Measurements from ENCODE around the gene HECTD4.
A peak's percentile ranks its signal among the peaks of the same experiment; 100 is the strongest.
"Not testable (repeated sequence)": the region's sequence is repeated elsewhere in the genome, so short reads cannot be mapped to it uniquely, and the experiment has no call there.

The HECTD4 gene, protein sequence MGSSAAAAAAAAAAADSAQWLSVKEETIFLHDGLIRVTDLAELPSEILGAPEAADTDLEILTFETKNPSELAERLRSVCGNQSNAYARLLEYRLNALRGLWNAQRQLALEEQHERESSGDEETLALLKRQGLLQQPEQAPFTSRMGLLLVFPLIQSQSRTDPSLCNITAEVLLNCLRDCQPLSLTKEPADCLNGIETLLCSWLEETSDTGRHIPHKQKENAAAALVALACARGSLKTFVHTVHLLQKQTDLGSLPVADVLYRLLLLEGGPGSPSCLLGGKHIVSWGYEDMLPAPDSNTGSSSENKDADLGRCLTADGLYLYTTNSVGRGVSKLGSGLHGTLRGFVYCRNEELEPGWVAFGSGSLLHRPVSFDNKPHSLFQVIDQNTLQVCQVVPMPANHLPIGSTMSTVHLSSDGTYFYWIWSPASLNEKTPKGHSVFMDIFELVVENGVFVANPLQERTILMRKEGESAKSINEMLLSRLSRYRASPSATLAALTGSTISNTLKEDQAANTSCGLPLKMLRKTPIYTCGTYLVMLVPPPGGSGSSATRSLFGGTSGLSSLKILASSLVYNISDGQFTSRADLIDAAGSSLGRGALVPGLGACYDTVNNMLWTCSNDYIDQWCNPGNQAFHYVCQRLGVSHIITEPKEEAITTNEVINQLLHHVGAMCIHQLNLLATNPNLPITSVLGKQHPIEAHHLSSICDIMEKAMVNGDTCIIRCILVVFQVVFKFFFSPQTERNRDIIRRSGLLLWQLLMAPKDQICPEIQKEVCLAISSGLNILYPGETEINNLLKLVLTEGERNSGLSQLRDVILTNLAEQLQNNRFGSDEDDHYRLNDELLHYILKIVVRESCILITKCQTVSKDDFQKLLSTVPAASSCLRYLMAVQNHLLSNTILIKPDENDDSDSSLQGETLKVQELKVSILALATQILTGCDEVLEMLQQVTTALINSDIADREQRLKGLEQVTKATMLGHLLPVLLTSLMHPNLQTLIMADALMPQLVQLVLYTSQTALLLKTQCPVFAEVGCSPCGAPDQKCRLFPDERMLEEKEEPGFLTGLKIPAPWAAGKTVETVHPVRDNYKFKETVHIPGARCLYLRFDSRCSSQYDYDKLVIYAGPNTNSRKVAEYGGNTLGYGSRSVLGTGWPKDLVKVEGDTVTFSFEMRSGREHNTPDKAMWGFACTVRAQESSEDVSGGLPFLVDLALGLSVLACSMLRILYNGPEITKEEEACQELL (N-terminal part only)

DNA sequence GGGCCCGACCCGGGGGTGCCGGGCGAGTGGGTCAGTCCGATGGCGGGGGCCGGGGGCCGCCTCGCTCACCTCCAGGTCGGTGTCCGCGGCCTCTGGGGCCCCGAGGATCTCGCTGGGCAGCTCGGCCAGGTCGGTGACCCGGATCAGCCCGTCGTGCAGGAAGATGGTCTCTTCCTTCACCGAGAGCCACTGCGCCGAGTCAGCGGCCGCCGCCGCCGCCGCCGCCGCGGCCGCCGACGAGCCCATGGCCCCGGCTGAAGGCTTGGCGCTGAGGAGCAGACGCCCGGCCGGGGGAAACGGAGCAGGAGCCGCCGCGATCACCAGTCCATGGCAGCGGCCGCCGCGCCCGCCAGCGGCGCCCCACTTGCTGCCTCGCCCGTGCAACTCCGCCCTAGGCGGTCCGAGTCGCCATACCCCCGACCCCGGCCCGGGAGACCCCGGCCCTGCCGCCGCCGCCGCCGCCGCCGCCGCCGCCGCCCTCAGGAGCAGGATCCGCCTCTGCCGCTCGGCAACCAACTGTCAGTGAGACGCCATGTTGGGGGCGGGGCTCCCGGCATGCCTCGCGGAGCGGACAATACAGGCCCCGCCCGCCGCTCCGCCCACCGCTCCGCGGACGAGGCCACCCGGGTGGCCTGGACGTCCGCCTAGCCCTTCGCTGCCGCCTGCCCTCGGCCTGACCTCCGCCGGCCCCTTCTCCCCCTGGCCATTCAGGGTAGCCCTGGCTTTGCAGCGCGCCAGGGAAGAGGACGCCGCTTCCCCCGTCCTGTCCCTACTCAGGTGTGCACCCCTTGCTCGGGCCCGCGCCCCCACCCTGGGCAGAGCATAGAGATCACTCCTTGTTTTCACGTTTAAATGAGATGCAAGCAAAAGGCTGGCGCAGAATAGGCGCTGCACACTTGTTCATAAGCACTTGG is at the start of gene HECTD4:
TSS of gene HECTD4 (minus strand) at position 549 of the 914 bp plus-strand sequence. CDS start at position 246, 303 bp downstream.
- intact Hi-C loops (cut with DNase I) = loop anchor here (5.0 to 10.0 kb wide), 3 partner anchors 197 to 370 kb away; partner anchors contain the start of genes ERP29, TMEM116 and TRAFD1
- DNase-seq = peak; percentile 94 to 100 (median 98)

DNA sequence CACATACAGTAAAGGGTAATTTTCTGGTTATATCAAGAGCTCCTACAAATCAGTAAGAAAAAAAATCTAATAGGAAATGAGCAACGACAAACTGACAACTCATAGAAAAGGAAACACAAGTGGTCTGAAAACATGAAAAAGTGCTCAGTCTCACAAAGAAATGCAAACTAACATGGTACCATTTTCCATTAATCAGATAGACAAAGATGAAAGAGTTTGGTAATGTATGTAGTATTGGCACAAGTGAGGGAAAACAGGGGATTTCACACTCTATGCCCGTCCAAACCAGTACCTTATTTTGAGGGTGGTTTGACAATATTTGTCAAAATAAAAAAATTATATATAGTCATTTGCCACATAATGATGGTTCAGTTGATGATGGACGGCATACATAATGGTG is 49.7 kb upstream of the HECTD4 start:
- DNase-seq = no peak
- intact Hi-C loops (cut with DNase I) = no loop called here

DNA sequence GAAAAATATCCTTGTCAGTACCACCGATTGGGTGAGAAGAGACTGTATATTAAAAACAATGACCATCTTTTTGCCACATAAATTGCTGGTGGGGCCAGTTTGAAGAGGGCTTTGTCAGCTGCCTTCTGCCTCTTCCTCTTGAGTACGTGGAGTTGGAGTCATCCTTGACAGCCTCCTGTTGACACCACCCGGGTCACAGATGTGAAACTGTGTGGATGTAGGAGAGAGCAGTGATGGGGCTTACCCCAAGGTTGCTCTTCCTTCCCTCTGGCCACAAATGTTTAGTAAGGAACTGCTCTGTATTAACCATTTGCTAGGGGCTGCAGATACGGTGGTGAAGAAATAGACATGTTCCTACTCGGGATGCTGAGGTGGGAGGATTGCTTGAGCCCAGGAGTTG is 48.7 kb upstream of the HECTD4 start:
- DNase-seq = no peak
- intact Hi-C loops (cut with DNase I) = no loop called here

DNA sequence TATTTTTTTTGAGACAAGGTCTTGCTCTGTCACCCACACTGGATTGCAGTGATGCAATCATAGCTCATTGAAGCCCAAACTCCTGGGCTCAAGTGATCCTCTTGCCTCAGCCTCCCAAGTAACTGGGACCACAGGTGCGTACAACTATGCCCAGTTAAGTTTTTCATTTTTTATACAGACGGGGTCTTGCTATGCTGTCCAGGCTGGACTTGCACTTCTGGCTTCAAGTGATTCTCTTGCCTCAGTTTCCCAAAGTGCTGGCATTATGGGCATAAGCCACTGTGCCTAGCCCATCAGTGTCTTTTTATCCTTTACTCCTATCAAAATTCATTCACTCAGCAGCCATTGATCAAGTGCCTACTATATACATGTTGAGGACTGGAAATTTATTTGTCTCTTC is 45.5 kb upstream of the HECTD4 start:
- no peak for DNase-seq
- intact Hi-C loops (cut with DNase I) = no loop called here

DNA sequence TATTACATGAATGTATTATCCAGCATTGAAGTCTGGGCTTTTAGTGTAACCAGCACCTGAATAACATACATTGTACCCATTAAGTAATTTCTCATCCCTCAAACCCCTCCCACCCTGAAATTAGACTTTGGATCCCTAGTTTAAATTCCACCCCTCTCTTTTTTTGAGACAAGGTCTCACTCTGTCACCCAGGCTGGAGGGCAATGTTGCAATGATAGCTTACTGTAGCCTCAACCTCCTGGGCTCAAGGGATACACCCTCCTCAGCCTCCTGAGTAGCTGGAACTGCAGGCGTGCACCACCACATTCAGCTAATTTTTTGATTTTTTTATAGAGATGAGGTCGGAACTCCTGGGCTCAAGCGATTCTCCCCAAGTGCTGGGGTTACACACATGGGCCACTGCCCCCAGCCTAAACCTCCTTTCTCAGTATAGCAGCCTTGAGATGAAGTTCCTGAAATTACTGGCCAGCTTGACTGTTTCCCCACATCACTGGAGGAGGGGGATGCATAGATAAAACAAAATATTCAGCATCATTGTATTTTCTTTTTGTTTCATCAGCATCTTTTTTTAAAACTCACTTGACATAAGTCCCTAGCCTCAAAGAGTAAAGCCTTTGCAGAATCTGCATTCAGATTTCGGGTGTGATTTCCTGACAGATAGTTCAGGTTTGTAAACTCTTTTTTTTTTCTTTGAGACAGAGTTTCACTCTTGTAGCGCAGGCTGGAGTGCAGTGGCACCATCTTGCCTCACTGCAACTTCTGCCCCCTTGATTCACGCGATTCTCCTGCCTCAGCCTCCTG is 43.6 kb upstream of the HECTD4 start:
- intact Hi-C loops (cut with DNase I) = no loop called here
- DNase-seq = no peak

DNA sequence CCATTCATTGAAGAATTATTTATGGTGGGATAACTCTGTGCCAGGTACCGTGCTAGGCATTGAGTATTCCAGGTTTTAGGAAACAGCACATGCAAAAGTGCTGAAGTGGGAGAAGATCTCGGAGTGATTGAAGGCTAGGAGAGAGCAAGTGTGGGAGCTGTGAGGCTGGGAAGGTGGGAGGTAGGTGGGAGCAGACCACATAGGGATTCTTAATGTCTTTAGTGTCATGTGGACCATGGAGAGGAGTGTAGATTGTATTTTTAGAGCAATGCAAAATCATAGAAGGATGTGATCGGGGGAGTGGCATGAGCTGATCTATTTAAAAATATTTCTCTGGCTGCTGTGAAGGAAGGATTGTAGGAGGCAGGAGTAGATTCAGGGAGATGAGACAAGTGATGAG is 41.9 kb upstream of the HECTD4 start:
- DNase-seq = peak in 35 of 42 donors; percentile 12 to 86 (median 55)
- intact Hi-C loops (cut with DNase I) = no loop called here

DNA sequence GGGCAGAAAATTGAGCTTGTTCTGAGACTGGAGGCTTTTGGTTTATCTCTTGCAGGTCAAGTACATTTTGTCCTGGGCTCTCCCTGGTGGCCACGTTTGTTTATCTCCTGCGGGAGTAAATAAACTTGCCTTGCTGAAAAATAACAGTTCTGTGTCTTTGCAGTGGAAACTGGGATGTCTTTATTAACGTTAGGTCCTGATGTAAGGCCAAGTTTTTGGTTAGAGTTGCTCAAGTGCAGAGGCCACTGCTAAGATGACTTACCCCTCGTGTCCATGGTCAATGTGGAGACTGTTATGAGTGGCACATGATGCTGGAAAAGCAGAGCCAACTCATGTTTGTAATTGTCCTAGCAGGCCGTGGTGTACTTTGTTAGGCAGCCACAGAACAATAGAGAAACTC is 40.3 kb upstream of the HECTD4 start:
- peak in 34 of 42 donors; percentile 14 to 88 (median 56) for DNase-seq
- intact Hi-C loops (cut with DNase I) = no loop called here

DNA sequence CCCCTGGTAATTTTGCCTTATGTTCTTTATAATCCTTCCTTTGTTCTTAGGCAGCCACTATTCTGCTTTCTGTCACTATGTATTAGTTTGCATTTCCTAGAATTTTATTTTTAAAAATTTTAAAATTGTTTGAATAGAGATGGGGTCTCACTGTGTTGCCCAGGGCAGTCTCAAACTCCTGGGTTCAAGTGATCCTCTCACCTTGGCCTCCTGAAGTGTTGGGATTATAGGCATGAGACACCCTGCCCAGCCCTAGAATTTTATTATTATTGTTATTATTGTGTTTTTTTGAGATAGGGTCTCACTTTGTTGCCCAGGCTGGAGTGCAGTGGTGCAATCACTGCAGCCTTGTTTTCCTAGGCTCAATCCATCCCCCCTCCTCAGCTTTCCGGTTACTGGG is 39.1 kb upstream of the HECTD4 start:
- DNase-seq = no peak
- intact Hi-C loops (cut with DNase I) = no loop called here

DNA sequence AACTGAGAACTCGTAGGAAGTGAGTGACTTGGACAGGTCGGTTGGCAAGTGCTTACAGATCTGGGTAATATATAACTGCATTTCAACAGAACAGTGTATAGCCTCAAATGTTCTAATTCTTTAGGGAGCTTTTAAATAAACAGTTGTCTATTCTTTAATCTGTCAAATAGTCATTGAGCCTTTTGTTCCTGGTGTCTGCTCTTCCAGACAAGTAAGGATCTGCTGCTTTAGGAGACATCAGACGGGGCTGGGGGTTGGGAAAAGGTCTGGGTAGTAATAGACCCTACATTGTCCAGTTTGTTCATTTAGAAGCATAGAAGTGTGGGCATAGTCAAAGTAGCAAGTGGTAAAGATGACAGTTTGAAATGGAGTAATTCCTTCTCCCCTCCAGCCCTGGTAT is 38.5 kb upstream of the HECTD4 start:
- intact Hi-C loops (cut with DNase I) = no loop called here

DNA sequence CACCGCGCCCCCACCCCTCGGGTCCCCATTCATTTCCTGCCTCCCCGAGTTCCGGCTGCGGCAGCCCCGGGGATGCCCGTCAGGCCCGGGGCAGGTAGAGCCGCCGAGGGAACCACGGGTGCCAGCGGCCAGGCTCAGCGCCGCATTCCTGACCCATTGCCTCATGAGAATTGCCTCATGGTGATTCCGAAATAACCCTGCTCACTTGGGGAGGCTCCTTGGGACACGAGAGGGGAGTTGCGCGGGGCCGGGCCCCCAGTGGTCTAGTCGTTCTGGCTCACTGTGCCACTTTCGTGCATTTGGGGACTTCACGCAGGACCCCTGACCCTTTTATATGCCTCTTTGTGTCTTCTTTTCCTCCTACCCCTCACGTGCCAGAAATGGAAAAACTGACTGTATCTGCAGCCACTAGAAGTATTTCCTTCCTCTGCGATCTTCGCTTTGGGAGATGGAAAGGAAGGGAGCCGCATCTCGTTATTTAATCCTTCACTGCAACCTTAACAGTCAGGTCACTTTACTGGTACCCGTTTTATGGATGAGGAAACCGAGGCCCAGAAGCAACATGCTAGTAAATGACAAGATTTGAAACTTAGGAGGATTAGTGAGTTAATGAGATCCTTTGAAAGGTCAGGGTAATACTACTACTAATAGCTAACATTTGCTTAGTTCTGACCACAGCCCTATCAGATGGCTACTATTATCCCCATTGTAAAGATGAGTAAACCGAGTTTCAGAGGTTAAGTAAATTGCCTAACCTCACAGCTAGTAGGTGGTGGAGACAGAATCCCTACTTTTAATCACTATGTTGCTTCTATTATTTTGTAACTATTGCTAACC is 37.3 kb upstream of the HECTD4 start:
- intact Hi-C loops (cut with DNase I) = no loop called here

More for the DNA sequence above, 38.5 kb upstream of the HECTD4 start:
- DNase-seq = no peak

DNA sequence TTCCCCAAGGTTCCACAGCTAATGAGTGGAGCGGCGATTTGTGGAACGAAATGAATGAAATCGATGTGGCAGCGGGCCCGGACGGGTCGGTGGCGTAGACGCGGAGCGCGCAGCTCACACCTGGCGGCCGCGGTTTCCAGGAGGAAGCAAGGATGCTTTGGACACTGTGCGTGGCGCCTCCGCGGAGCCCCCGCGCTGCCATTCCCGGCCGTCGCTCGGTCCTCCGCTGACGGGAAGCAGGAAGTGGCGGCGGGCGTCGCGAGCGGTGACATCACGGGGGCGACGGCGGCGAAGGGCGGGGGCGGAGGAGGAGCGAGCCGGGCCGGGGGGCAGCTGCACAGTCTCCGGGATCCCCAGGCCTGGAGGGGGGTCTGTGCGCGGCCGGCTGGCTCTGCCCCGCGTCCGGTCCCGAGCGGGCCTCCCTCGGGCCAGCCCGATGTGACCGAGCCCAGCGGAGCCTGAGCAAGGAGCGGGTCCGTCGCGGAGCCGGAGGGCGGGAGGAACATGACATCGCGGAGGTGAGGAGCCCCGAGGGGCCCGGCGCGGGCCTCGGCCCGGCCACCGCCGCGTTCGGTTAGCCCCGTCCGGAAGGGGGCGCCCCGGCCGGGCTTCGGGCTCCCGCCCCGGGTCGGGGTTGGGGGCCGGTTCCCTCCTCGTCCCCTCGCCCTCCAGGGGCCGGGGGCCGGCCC is 36.5 kb upstream of the HECTD4 start, which contains the start of gene PTPN11:
TSS of gene PTPN11 (plus strand) at position 340 of the 689 bp plus-strand sequence. CDS start at position 505, 165 bp downstream.
- peak; percentile 65 to 96 (median 91) for DNase-seq
- intact Hi-C loops (cut with DNase I) = loop anchor here (1.0 kb wide), 1 partner anchor 9 kb away; the partner anchor contains the start of gene RPL6

More for the DNA sequence above, 37.3 kb upstream of the HECTD4 start:
- DNase-seq = peak in 9 of 42 donors; percentile 11 to 48 (median 32)

DNA sequence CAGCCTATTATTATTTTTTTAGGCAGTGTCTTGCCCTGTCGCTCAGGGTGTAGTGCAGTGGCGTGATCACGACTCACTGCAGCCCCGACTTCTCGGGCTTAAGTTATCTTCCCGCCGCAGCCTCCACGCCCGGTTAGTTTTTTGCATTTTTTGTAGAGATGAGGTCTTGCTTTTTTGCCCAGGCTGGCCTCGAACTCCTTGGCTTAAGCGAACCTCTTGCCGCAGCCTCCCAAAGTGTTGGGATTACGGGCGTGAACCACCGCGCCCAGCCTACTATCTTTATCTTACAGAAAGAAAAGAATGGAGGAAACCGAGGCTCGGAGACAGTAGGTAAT is 36.0 kb upstream of the HECTD4 start:
- peak in 6 of 42 donors; percentile 7 to 46 (median 14) for DNase-seq
- intact Hi-C loops (cut with DNase I) = loop anchor here (1.0 kb wide), 1 partner anchor 9 kb away; the partner anchor contains the start of gene RPL6

DNA sequence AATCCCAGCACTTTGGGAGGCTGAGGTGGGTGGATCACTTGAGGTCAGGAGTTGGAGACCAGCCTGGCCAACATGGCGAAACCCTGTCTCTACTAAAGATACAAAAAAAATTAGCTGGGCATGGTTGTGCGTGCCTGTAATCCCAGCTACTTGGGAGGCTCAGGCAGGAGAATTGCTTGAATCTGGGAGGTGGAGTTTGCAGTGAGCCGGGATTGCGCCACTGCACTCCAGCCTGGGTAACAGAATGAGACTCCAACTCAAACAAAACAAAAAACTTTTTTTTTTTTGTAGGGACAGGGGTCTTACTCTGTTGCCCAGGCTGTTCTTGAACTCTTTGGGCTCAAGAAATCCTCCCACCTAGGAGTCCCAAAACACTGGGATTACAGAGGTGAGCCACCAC is 33.2 kb upstream of the HECTD4 start:
- DNase-seq; intact Hi-C loops (cut with DNase I): not testable (repeated sequence)

DNA sequence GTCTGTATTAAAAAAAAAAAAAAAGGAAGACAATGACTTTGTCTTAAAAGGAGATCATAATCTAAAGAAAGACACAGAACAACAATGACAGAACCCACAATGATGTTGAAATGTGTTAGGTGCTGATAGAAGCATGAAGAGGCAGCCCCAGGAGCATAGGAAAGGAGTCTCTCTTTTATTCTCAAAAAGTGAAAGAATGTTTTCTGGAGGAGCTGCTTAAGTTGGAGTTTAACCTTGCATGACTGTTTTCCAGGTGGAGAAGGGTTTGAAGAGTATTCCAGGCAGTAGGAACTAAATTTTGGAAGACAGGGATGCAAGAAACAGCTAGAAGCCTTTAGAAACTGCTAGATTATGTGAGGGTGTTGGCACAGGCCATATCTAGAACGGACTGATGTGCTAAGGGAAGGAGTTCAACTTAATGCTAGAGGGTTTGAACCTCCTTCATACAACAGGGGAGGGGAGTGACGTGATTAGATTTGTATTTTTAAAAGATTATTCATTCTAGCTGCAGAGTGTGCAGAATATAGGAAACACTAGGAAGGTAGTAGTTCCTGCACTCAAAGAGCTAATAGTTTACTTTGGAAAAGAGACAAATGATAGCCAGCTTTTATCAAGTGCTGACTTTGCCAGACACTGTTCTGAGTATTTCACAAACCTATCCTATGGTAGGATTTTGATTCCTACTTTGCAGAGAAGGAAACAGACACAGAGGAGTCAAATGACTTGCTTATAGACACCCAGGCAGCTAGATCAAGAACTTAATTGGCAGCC is 31.8 kb upstream of the HECTD4 start:
- no peak for DNase-seq
- intact Hi-C loops (cut with DNase I) = no loop called here

DNA sequence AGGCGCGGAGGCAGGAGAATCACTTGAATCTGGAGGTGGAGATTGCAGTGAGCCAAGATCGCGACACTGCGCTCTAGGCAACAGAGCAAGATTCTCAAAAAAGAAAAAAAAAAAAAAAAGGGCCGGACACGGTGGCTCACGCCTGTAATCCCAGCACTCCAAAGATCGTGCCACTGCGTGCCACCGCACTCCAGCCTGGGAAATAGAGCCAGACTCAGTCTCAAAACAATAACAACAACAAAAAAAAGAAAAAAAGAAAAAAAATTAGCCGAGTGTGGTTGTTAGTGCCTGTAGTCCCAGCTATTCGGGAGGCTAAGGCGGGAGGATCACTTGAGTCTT is 27.6 kb upstream of the HECTD4 start:
- DNase-seq = no peak
- intact Hi-C loops (cut with DNase I) = loop anchor here (1.0 kb wide), 1 partner anchor 8 kb away; the partner anchor contains the start of gene PTPN11

Data from head of caudate nucleus (tissue), 42 donors.